GM18511 (cell line): ENCODE data around the gene SLC13A3.

Source experiments
- ATAC-seq: cut with Tn5 transposase; IDR thresholded peaks from one replicate; pipeline ENCODE4 v1.9.1; 2021; ENCODE audit warnings: mild to moderate bottlenecking, moderate library complexity; ENCODE audit not compliant: unreplicated experiment

Gene SLC13A3

DNA sequence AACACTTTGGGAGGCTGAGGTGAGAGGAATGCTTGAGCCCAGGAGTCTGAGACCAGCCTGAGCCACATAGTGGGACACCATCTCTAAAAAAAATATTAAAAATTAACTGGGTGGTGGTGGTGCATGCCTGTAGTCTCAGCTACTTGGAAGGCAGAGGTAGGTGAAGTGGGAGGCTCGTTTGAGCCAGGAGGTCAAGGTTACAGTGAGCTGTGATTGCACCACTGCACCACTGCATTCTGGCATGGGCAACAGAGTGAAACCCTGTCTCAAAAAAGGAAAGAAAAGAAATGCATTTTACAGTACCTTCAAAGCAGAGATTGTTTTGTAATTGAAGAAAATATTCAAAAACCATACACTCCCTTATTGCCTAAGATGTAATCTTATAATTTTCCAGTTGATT is 107.3 kb downstream of the SLC13A3 start:
- ATAC-seq: no peak

- ATAC-seq: no peak
Measured at GRCh38 chr20:46543033-46543432, 108.2 kb downstream of the SLC13A3 start.

GRCh38 chr20:46541229-46541935 is 109.9 kb downstream of the SLC13A3 start:
- no peak for ATAC-seq

GRCh38 chr20:46539113-46539512 is 112.1 kb downstream of the SLC13A3 start:
- no peak for ATAC-seq

- no peak for ATAC-seq
Measured at GRCh38 chr20:46530640-46531039, 120.6 kb downstream of the SLC13A3 start.

DNA sequence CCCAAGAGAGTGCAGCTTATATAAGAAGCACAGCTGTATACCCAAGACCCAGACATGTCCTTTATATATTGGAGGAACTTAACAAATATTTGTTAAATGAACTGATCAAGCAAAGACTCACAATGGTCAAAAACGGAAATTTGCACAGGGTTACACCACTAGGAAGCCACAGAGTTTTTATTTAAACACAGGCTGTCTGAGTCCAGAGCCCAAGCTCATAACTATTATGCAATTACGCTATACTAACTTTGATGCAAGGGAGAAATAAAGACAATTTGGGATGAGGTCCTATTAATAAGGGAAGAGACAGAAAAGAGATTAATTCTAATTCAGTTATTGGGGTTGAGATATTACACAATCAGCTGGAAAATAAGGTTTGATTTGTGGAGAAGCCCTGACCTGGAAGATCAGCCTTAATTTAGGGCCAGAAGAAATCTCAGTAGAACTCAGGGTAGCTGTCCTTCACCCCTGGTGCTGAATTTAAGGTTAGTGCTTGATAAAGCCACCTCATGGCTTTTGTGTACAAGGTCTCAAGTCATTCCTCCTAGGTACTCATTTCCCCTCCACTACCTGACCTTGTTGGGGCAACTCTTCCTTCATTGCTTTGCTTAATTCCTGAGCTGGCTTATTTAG is 127.4 kb downstream of the SLC13A3 start:
- no peak for ATAC-seq

GRCh38 chr20:46523108-46523507 is 128.2 kb downstream of the SLC13A3 start:
- no peak for ATAC-seq

- ATAC-seq: no peak
Measured at GRCh38 chr20:46520976-46521579, 130.2 kb downstream of the SLC13A3 start.

DNA sequence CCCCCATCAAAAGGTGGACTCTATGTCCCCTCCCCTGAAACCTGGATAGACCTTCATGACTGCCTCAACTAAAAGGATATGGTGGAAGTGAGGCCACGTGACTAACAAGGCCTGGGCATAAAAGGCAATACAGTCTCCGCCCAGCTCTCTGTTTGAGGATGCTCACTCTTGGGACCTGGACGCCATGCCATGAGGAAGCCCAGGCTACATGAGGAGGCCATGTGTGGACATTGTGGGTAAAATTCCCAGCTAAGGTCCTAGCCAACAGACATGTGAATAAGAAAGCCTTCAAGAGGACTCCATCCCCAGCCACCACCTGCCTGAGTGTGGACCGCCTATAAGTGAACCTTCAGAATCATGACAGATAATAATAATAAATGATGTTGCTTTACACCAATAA is 130.7 kb downstream of the SLC13A3 start:
- ATAC-seq: no peak

GRCh38 chr20:46519471-46520068 is 131.7 kb downstream of the SLC13A3 start:
- ATAC-seq: no peak

DNA sequence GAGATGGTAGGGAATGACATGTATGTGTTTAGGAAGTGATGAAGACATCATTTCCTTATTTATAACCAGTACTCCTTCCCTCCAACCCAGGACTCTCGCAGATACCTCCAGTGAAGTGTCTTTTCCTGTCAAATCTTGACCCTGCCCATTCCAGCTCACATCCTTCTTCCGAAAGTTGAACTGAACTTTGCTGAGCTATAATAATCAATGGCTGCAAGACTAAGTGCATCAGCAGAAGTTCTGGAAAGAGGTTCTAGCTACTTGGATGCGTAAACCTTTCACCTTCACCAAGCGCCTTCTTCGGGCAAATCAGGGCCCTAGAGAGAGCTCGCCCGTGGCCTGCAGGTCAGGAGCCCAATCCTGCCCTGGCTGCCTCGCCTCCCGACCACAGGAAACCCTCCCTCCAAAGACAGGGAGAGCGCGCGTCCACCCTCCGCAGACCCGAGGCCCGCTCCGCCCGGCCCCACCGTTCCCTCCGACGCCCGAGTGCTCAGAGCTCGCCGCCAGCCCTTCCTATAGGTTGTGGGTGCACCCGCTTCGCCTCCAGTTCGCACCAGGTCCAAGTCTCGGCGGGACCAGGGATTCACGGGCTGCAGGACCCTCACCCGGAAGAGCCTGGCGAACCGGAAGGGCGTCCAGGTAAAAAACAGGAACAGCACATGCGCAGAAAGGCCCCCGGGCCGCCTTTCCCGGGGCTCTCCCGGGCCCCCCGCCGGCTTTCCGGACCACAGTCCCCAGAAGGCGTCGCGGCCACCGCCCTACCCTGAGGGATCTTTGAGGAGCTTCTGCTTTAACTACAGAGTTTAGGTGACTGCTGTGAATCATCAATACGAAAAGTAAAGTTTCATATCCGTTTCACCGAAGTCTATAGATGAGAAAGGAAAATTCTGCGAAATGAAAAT is 138.1 kb downstream of the SLC13A3 start, which contains the start of gene ZNF334:
ZNF334 (minus strand) TSS at position 617 of the 902 bp plus-strand sequence. CDS start 1,457 bp downstream, outside the sequence.
- peak; percentile 50 for ATAC-seq

DNA sequence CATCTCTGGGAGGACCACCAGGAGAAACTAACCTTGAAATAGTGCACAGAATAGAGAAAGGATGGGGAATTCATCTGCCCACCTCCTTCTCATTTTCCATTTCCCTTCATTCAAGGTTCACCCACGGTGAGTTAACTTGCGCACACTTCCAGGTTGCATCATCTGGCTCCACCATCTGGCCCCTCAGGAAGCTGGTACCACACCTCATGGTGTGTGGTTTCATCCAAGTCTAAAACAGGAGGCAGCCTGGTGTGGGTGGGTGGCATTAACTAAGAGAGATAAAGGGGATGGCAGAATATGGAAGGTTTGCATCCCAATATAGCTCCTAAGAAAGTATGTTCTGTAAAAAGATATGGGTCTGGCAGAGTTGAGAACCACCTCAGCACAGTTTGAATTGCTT is 141.7 kb downstream of the SLC13A3 start:
- ATAC-seq: no peak
